Tibial nerve (tissue), 4 donors: ENCODE measurements around the gene DDX54. TPM values are rescaled to one million over a fixed set of nuclear protein-coding genes. Genes with fewer than 3 reads are reported as not detected.

Experiments used
- DNase-seq, 2 donors: peaks; one replicate each; pipeline ENCODE4 v3.0.0-alpha.2; 2019; ENCODE audit warnings: low spot score in 2 of 2
- H3K27ac ChIP-seq, 4 donors: fragments of 200-600 bp; sonication (generic) in 3 of 4; one replicate each; pipeline ENCODE4 v1.5.1; 2017 to 2019; ENCODE audit warnings: mild to moderate bottlenecking in 1 of 4
- H3K27me3 ChIP-seq, 2 donors: fragments of 200-600 bp; sonication (generic) in 1 of 2; one replicate each; pipeline versions ENCODE4 v1.5.1 to v1.6.0; 2017 to 2019
- H3K36me3 ChIP-seq, 3 donors: fragments of 200-600 bp; sonication (generic); one replicate each; pipeline ENCODE4 v1.5.1; 2018 to 2019
- H3K4me1 ChIP-seq, 4 donors: fragments of 200-600 bp; sonication (generic) in 3 of 4; one replicate each; pipeline ENCODE4 v1.5.1; 2017 to 2019
- H3K4me3 ChIP-seq, 4 donors: fragments of 200-600 bp; sonication (generic) in 3 of 4; one replicate each; pipeline ENCODE4 v1.5.1; 2017 to 2019; ENCODE audit warnings: mild to moderate bottlenecking in 1 of 4, moderate library complexity in 1 of 4
- H3K9me3 ChIP-seq, 4 donors: fragments of 200-600 bp; sonication (generic) in 3 of 4; one replicate each; pipeline ENCODE4 v1.5.1; 2017 to 2019
- EP300 ChIP-seq, 2 donors: sonication (generic); formaldehyde crosslinking; IDR thresholded peaks; one replicate each; pipeline ENCODE4 v1.6.1; 2017; ENCODE audit warnings: antibody characterized with exemption in 2 of 2, mild to moderate bottlenecking in 1 of 2
- POLR2A ChIP-seq, 2 donors: fragments of 450-650 bp; IDR thresholded peaks; one replicate each; pipeline ENCODE4 v1.6.1; 2017; ENCODE audit warnings: antibody characterized with exemption in 2 of 2, mild to moderate bottlenecking in 2 of 2, moderate library complexity in 2 of 2
- WGBS, 2 donors: methylation state at CpG; one replicate each; pipeline ENCODE4 v1.1.5; 2018; 5-methylcytosine and 5-hydroxymethylcytosine counted together
- total RNA-seq, 4 donors: library from RNA; depleted of rRNA; stranded (reverse); fragments of >200 nt; gene quantifications; one replicate each; pipeline ENCODE4 v1.1.0, GENCODE V29; 2016
- TF ChIP-seq, protein P1 (sequence below), 5 experiments: fragments of 200-600 bp in 3 of 5; fragments of 450-650 bp in 2 of 5; sonication (generic) in 3 of 5; IDR thresholded peaks; one replicate each; pipeline ENCODE4 v1.5.1; 2016 to 2019; ENCODE audit warnings: antibody characterized with exemption in 5 of 5, mild to moderate bottlenecking in 3 of 5, moderate library complexity in 2 of 5

DDX54 gene
- total RNA-seq, 4 donors from 2014 or later = 49.4 to 105 (median 83.0) TPM

DNA sequence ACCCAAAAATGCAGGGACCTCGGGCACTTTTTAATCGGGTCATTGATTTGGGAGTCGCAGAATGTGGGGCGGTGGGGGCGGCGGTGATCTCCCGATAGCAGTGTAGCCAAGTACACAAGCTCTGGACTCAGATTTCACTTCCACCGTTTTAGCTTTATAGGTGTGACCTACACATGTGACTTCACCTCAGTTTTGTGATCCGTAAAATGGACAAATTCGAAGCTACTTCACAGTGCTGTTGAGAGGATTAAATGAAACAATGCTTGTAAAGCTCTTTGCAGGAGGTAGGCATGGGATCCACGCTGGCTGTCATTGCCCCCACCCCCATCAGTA lies 721 bp upstream of the DDX54 start:
- H3K27me3 ChIP-seq = no peaks in the 10 kb centered on the region
- peak overlapping the region in 3 of 4 donors; percentile 92 to 96 (median 93) for H3K27ac ChIP-seq
- TF ChIP-seq, protein P1, sequence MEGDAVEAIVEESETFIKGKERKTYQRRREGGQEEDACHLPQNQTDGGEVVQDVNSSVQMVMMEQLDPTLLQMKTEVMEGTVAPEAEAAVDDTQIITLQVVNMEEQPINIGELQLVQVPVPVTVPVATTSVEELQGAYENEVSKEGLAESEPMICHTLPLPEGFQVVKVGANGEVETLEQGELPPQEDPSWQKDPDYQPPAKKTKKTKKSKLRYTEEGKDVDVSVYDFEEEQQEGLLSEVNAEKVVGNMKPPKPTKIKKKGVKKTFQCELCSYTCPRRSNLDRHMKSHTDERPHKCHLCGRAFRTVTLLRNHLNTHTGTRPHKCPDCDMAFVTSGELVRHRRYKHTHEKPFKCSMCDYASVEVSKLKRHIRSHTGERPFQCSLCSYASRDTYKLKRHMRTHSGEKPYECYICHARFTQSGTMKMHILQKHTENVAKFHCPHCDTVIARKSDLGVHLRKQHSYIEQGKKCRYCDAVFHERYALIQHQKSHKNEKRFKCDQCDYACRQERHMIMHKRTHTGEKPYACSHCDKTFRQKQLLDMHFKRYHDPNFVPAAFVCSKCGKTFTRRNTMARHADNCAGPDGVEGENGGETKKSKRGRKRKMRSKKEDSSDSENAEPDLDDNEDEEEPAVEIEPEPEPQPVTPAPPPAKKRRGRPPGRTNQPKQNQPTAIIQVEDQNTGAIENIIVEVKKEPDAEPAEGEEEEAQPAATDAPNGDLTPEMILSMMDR (IDR thresholded peaks at IDR 0.05) = no peak
- no peak for TF ChIP-seq POLR2A (IDR thresholded peaks at IDR 0.05)
- no peak for TF ChIP-seq EP300 (IDR thresholded peaks at IDR 0.05)
- peak overlapping the region; percentile 86 to 95 (median 91) for H3K4me3 ChIP-seq
- H3K9me3 ChIP-seq = no peaks in the 10 kb centered on the region
- 7 to 9% methylated on average over 10 to 11 of the region's 11 CpGs for WGBS, 2 donors
- no peak for DNase-seq
- H3K4me1 ChIP-seq = peaks cover 0 to 38% (median 22%) of the 10 kb centered on the region in 4 donors
- peaks cover 0 to 35% (median 0%) of the 10 kb centered on the region in 3 donors for H3K36me3 ChIP-seq

GRCh38 chr12:113184900-113185179 lies 438 bp downstream of the DDX54 start:
- TF ChIP-seq, protein P1 (IDR thresholded peaks at IDR 0.05) = no peak
- TF ChIP-seq POLR2A (IDR thresholded peaks at IDR 0.05) (no peak), EP300 (IDR thresholded peaks at IDR 0.05) (no peak)
- peak overlapping the region; percentile 73 to 96 (median 92) for H3K27ac ChIP-seq
- H3K9me3 ChIP-seq = no peaks in the 10 kb centered on the region
- peak overlapping the region; percentile 86 to 95 (median 91) for H3K4me3 ChIP-seq
- peak; percentile 77 to 86 for DNase-seq
- no peaks in the 10 kb centered on the region for H3K27me3 ChIP-seq
- H3K4me1 ChIP-seq = peaks cover 0 to 38% (median 22%) of the 10 kb centered on the region in 4 donors
- WGBS, 2 donors = 0% methylated on average over 13 to 19 of the region's 20 CpGs
- H3K36me3 ChIP-seq = peaks cover 0 to 37% (median 0%) of the 10 kb centered on the region in 3 donors

GRCh38 chr12:113184098-113184899 lies 979 bp downstream of the DDX54 start:
- no peaks in the 10 kb centered on the region for H3K27me3 ChIP-seq
- peak overlapping the region; percentile 73 to 96 (median 92) for H3K27ac ChIP-seq
- peaks cover 0 to 37% (median 5%) of the 10 kb centered on the region in 3 donors for H3K36me3 ChIP-seq
- peak overlapping the region; percentile 86 to 95 (median 91) for H3K4me3 ChIP-seq
- H3K9me3 ChIP-seq = no peaks in the 10 kb centered on the region
- 30 to 32% methylated on average over 26 of the region's 26 CpGs for WGBS, 2 donors
- peaks cover 0 to 38% (median 22%) of the 10 kb centered on the region in 4 donors for H3K4me1 ChIP-seq
- DNase-seq = peak in 1 of 2 donors; percentile 23
- no peak for TF ChIP-seq POLR2A (IDR thresholded peaks at IDR 0.05)

DNA sequence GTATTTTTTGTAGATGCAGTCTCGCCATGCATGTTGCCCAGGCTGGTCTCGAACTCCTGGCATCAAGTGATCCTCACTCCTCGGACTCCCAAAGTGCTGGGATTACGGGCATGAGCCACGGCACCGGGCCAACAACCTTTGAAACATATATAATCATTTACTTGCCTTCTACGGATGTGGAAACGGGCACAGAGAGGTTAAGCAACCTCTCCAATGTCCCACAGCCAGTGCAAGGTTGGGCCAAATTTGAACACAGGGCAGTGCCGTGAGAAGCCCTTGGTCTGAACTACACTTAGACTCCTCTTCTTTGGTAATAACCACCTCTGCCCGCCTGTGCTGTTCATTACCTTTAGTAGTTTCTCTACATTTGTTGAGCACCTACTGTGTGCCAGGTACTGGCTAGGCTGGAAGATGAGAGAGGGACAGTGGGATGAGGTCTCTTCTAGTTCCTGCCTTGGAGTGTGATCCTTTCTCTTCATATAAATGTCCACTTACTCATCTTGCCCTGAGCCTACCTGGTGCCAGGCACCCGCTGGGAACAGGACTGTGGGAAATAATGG lies 2.2 kb downstream of the DDX54 start:
- DNase-seq = no peak
- peaks cover 0 to 39% (median 15%) of the 10 kb centered on the region in 3 donors for H3K36me3 ChIP-seq
- H3K9me3 ChIP-seq = no peaks in the 10 kb centered on the region
- TF ChIP-seq EP300 (IDR thresholded peaks at IDR 0.05) (no peak), POLR2A (IDR thresholded peaks at IDR 0.05) (no peak)
- TF ChIP-seq, protein P1 (IDR thresholded peaks at IDR 0.05) = no peak
- WGBS, 2 donors = 93 to 97% methylated on average over 11 of the region's 11 CpGs
- no peaks in the 10 kb centered on the region for H3K27me3 ChIP-seq
- no peak overlapping the region for H3K4me3 ChIP-seq
- no peak overlapping the region for H3K27ac ChIP-seq
- peaks cover 0 to 38% (median 22%) of the 10 kb centered on the region in 4 donors for H3K4me1 ChIP-seq

DNA sequence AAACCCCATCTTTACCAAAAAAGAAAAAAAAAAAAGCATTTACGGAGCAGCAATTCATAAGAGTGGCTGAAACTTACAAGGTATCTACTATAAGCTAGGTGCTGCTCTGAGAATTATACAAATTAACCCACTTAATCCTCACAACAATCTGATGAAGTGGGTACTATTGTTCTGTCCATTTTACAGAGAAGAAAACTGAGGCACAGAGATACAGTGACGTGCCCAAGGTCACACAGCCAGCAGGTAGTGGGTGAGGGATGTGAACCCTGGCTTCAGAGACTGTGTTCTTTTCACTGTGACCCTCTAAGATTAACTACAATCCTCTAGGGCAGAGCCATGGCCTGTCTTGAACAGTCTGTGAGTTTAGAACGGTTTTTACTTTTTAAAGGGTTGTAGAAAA lies 3.3 kb downstream of the DDX54 start:
- no peak overlapping the region for H3K27ac ChIP-seq
- WGBS, 2 donors = 82 to 86% methylated on average over 3 of the region's 3 CpGs
- TF ChIP-seq, protein P1 (IDR thresholded peaks at IDR 0.05) = no peak
- no peak for TF ChIP-seq EP300 (IDR thresholded peaks at IDR 0.05)
- TF ChIP-seq POLR2A (IDR thresholded peaks at IDR 0.05) = no peak
- no peaks in the 10 kb centered on the region for H3K27me3 ChIP-seq
- peaks cover 0 to 31% (median 20%) of the 10 kb centered on the region in 4 donors for H3K4me1 ChIP-seq
- H3K36me3 ChIP-seq = peaks cover 0 to 49% (median 23%) of the 10 kb centered on the region in 3 donors
- H3K4me3 ChIP-seq = no peak overlapping the region
- DNase-seq = no peak
- peaks cover 0 to 6% (median 0%) of the 10 kb centered on the region in 4 donors for H3K9me3 ChIP-seq
